DMS 273 (cell line): ENCODE measurements around the gene COG4.
A peak's percentile ranks its signal among the peaks of the same experiment; 100 is the strongest.
"Not testable (repeated sequence)": the region's sequence is repeated elsewhere in the genome, so short reads cannot be mapped to it uniquely, and the experiment has no call there.

ENCODE experiments used
- DNase-seq: peaks from one replicate; lab custom pipeline; 2025; ENCODE audit not compliant: unreplicated experiment; lab: John Stamatoyannopoulos, UW

COG4 gene

GRCh38 chr16:70523076-70523742, at the start of gene COG4:
TSS of gene COG4 (minus strand) at chr16:70523554. CDS start at chr16:70523543, 11 bp downstream.
- peak; percentile 93 for DNase-seq

GRCh38 chr16:70572926-70573270, 49.5 kb upstream of the COG4 start:
- DNase-seq = no peak

GRCh38 chr16:70572050-70572925, 48.9 kb upstream of the COG4 start:
- no peak for DNase-seq

GRCh38 chr16:70571623-70572022, 48.3 kb upstream of the COG4 start:
- DNase-seq = no peak

GRCh38 chr16:70570967-70571570, 47.7 kb upstream of the COG4 start:
- no peak for DNase-seq

- DNase-seq = no peak
Observed at GRCh38 chr16:70569752-70570151, 46.4 kb upstream of the COG4 start.

GRCh38 chr16:70568601-70569237, 45.4 kb upstream of the COG4 start:
- no peak for DNase-seq

- no peak for DNase-seq
Observed at GRCh38 chr16:70565053-70565452, 41.7 kb upstream of the COG4 start.

GRCh38 chr16:70563636-70564035, 40.3 kb upstream of the COG4 start:
- DNase-seq = no peak

GRCh38 chr16:70561623-70562022, 38.3 kb upstream of the COG4 start:
- DNase-seq = no peak

GRCh38 chr16:70556063-70556462, 32.7 kb upstream of the COG4 start:
- no peak for DNase-seq

GRCh38 chr16:70553645-70554044, 30.3 kb upstream of the COG4 start:
- no peak for DNase-seq

GRCh38 chr16:70552675-70553074, 29.3 kb upstream of the COG4 start:
- no peak for DNase-seq

- DNase-seq = no peak
Observed at GRCh38 chr16:70551788-70552187, 28.4 kb upstream of the COG4 start.

- DNase-seq = no peak
Observed at GRCh38 chr16:70550082-70550481, 26.7 kb upstream of the COG4 start.

GRCh38 chr16:70548936-70549335, 25.6 kb upstream of the COG4 start:
- DNase-seq = no peak

- no peak for DNase-seq
Observed at GRCh38 chr16:70544548-70544947, 21.2 kb upstream of the COG4 start.

GRCh38 chr16:70540994-70541393, 17.6 kb upstream of the COG4 start:
- DNase-seq = no peak

GRCh38 chr16:70534971-70535370, 11.6 kb upstream of the COG4 start:
- no peak for DNase-seq

- DNase-seq = not testable (repeated sequence)
Observed at GRCh38 chr16:70529954-70530353, 6.6 kb upstream of the COG4 start.

- DNase-seq = peak; percentile 70
Observed at GRCh38 chr16:70529051-70529777, 5.9 kb upstream of the COG4 start.
